Measurements from ENCODE around the gene LRRC58. TPM values are rescaled to one million over a fixed set of nuclear protein-coding genes. Genes with fewer than 3 reads are reported as not detected.
A peak's percentile ranks its signal among the peaks of the same experiment; 100 is the strongest.

The LRRC58 gene
- total and polyA plus RNA-seq, 8 donors = 4.6 to 40.4 (median 12.9) TPM

GRCh38 chr3:120306519-120307455 is 42.4 kb downstream of the LRRC58 start:
- 70 to 78% (median 73%) methylated on average over 50 to 72 of the region's 72 CpGs for WGBS, 5 donors
- TF ChIP-seq CTCF (IDR thresholded peaks at IDR 0.05) (no peak), POLR2A (IDR thresholded peaks at IDR 0.05) (no peak), POLR2AphosphoS5 (IDR thresholded peaks at IDR 0.05) (no peak), EP300 (IDR thresholded peaks at IDR 0.05) (no peak)

GRCh38 chr3:120304616-120305015 is 44.5 kb downstream of the LRRC58 start:
- no peak for DNase-seq
- Histone ChIP-seq H3K9me3 (no peaks in the 10 kb centered on the region), H3K36me3 (no peaks in the 10 kb centered on the region), H3K27ac (no peak overlapping the region), H3K4me1 (no peaks in the 10 kb centered on the region), H3K27me3 (peaks cover 0 to 7% (median 0%) of the 10 kb centered on the region in 3 donors), H3K4me3 (no peak overlapping the region)
- WGBS, 5 donors = 94 to 95% (median 95%) methylated on average over 4 of the region's 4 CpGs
- TF ChIP-seq EP300 (IDR thresholded peaks at IDR 0.05) (no peak), POLR2AphosphoS5 (IDR thresholded peaks at IDR 0.05) (no peak), POLR2A (IDR thresholded peaks at IDR 0.05) (no peak), CTCF (IDR thresholded peaks at IDR 0.05) (no peak)
- intact Hi-C loops (cut with DNase I; ENCODE audit: low total_unique reads) = no loop called here

More at GRCh38 chr3:120306519-120307455, 42.4 kb downstream of the LRRC58 start:
- intact Hi-C loops (cut with DNase I; ENCODE audit: low total_unique reads) = no loop called here
- Histone ChIP-seq H3K9me3 (no peaks in the 10 kb centered on the region), H3K27ac (no peak overlapping the region), H3K27me3 (peaks cover 0 to 7% (median 0%) of the 10 kb centered on the region in 3 donors), H3K4me3 (no peak overlapping the region), H3K36me3 (no peaks in the 10 kb centered on the region), H3K4me1 (no peaks in the 10 kb centered on the region)
- DNase-seq = no peak

GRCh38 chr3:120302361-120302760 is 46.8 kb downstream of the LRRC58 start:
- H3K4me3 ChIP-seq = no peak overlapping the region
- TF ChIP-seq EP300 (IDR thresholded peaks at IDR 0.05) (no peak), POLR2AphosphoS5 (IDR thresholded peaks at IDR 0.05) (no peak), CTCF (IDR thresholded peaks at IDR 0.05) (no peak), POLR2A (IDR thresholded peaks at IDR 0.05) (no peak)
- WGBS, 5 donors = 76 to 91% (median 89%) methylated on average over 5 of the region's 5 CpGs
- no peaks in the 10 kb centered on the region for H3K4me1 ChIP-seq
- H3K9me3 ChIP-seq = no peaks in the 10 kb centered on the region
- peak in 1 of 2 donors; percentile 27 for DNase-seq
- intact Hi-C loops (cut with DNase I; ENCODE audit: low total_unique reads) = no loop called here
- H3K27me3 ChIP-seq = peaks cover 0 to 7% (median 0%) of the 10 kb centered on the region in 3 donors
- H3K36me3 ChIP-seq = no peaks in the 10 kb centered on the region
- no peak overlapping the region for H3K27ac ChIP-seq

- no peaks in the 10 kb centered on the region for H3K4me1 ChIP-seq
- no peak overlapping the region for H3K27ac ChIP-seq
- H3K27me3 ChIP-seq = no peaks in the 10 kb centered on the region
- 36 to 57% (median 55%) methylated on average over 3 of the region's 3 CpGs for WGBS, 5 donors
- no peak for DNase-seq
- TF ChIP-seq POLR2AphosphoS5 (IDR thresholded peaks at IDR 0.05) = no peak
- intact Hi-C loops (cut with DNase I; ENCODE audit: low total_unique reads) = no loop called here
- no peaks in the 10 kb centered on the region for H3K36me3 ChIP-seq
- no peak overlapping the region for H3K4me3 ChIP-seq
- H3K9me3 ChIP-seq = no peaks in the 10 kb centered on the region
Measured at GRCh38 chr3:120300971-120301370, 48.2 kb downstream of the LRRC58 start.

GRCh38 chr3:120299403-120299802 is 49.8 kb downstream of the LRRC58 start:
- Histone ChIP-seq H3K27ac (no peak overlapping the region), H3K27me3 (no peaks in the 10 kb centered on the region), H3K4me3 (no peak overlapping the region), H3K9me3 (no peaks in the 10 kb centered on the region), H3K4me1 (no peaks in the 10 kb centered on the region), H3K36me3 (no peaks in the 10 kb centered on the region)
- intact Hi-C loops (cut with DNase I; ENCODE audit: low total_unique reads) = no loop called here
- no peak for DNase-seq
- no peak for TF ChIP-seq EP300 (IDR thresholded peaks at IDR 0.05)
- no peak for TF ChIP-seq POLR2A (IDR thresholded peaks at IDR 0.05)
- no peak for TF ChIP-seq CTCF (IDR thresholded peaks at IDR 0.05)
- TF ChIP-seq POLR2AphosphoS5 (IDR thresholded peaks at IDR 0.05) = no peak

Measured in stomach (tissue), 9 donors.